ENCODE results near the gene ECI2. TPM values are rescaled to one million over a fixed set of nuclear protein-coding genes. Genes with fewer than 3 reads are reported as not detected.
"Not testable (repeated sequence)": the region's sequence is repeated elsewhere in the genome, so short reads cannot be mapped to it uniquely, and the experiment has no call there.

The ECI2 gene
- total RNA-seq, 2 donors from 2014 or later, result 71.1 to 97.2 TPM

- no peak for TF ChIP-seq CTCF (IDR thresholded peaks at IDR 0.05)
- H3K4me1 ChIP-seq, result no peaks in the 10 kb centered on the region
- H3K36me3 ChIP-seq, result no peaks in the 10 kb centered on the region
- no peaks in the 10 kb centered on the region for H3K9me3 ChIP-seq
- no peak for DNase-seq (ENCODE audit: low spot score)
- no peaks in the 10 kb centered on the region for H3K27me3 ChIP-seq
- no peak overlapping the region for H3K27ac ChIP-seq
- no peak overlapping the region for H3K4me3 ChIP-seq
These were observed 42.1 kb downstream of the ECI2 start for GRCh38 chr6:4093288-4093687.

- no peak for TF ChIP-seq CTCF (IDR thresholded peaks at IDR 0.05)
- no peak overlapping the region for H3K27ac ChIP-seq
- no peak for DNase-seq (ENCODE audit: low spot score)
- H3K4me3 ChIP-seq, result no peak overlapping the region
- no peaks in the 10 kb centered on the region for H3K27me3 ChIP-seq
- H3K4me1 ChIP-seq, result no peaks in the 10 kb centered on the region
- H3K9me3 ChIP-seq, result no peaks in the 10 kb centered on the region
- no peaks in the 10 kb centered on the region for H3K36me3 ChIP-seq
These were observed 43.4 kb downstream of the ECI2 start for GRCh38 chr6:4091941-4092340.

- not testable (repeated sequence) for H3K27ac ChIP-seq; H3K27me3 ChIP-seq; DNase-seq (ENCODE audit: low spot score); H3K36me3 ChIP-seq; H3K4me3 ChIP-seq; H3K4me1 ChIP-seq; H3K9me3 ChIP-seq
These were observed 45.3 kb downstream of the ECI2 start for GRCh38 chr6:4090043-4090442.

GRCh38 chr6:4088704-4089103 is 46.7 kb downstream of the ECI2 start:
- Histone ChIP-seq H3K27me3 (no peaks in the 10 kb centered on the region), H3K27ac (no peak overlapping the region), H3K4me1 (no peaks in the 10 kb centered on the region), H3K9me3 (no peaks in the 10 kb centered on the region), H3K36me3 (no peaks in the 10 kb centered on the region), H3K4me3 (no peak overlapping the region)
- TF ChIP-seq CTCF (IDR thresholded peaks at IDR 0.05), result no peak
- no peak for DNase-seq (ENCODE audit: low spot score)

- DNase-seq (ENCODE audit: low spot score), result no peak
- H3K4me1 ChIP-seq, result no peaks in the 10 kb centered on the region
- no peaks in the 10 kb centered on the region for H3K27me3 ChIP-seq
- no peak overlapping the region for H3K27ac ChIP-seq
- H3K4me3 ChIP-seq, result no peak overlapping the region
- no peaks in the 10 kb centered on the region for H3K36me3 ChIP-seq
- H3K9me3 ChIP-seq, result no peaks in the 10 kb centered on the region
- TF ChIP-seq CTCF (IDR thresholded peaks at IDR 0.05), result no peak
These were observed 50.1 kb downstream of the ECI2 start for GRCh38 chr6:4085332-4085700.

GRCh38 chr6:4084444-4085331 is 50.7 kb downstream of the ECI2 start:
- DNase-seq (ENCODE audit: low spot score), result no peak
- Histone ChIP-seq H3K36me3 (no peaks in the 10 kb centered on the region), H3K9me3 (no peaks in the 10 kb centered on the region), H3K4me3 (no peak overlapping the region), H3K27me3 (no peaks in the 10 kb centered on the region), H3K4me1 (no peaks in the 10 kb centered on the region), H3K27ac (no peak overlapping the region)
- TF ChIP-seq CTCF (IDR thresholded peaks at IDR 0.05), result no peak
